Astrocyte (in vitro differentiated cells and primary cell): Measurements from ENCODE around the gene HOXB1. TPM values are rescaled to one million over a fixed set of nuclear protein-coding genes. Genes with fewer than 3 reads are reported as not detected.

Experiments used
- DNase-seq: peaks from one replicate; pipeline ENCODE4 v3.0.0-alpha.2; 2010; ENCODE audit warnings: low read depth
- FAIRE-seq: peaks from 2 replicates; lab custom pipeline; 2011; peaks lifted over from hg19 to GRCh38; lab: Jason Lieb, UNC
- H2AFZ ChIP-seq: 2 replicates; pipeline ENCODE4 v1.6.0; 2012; ENCODE audit warnings: low read depth, low read length, inconsistent platforms
- H3K27ac ChIP-seq: 2 replicates; pipeline ENCODE4 v1.5.1; 2011; ENCODE audit warnings: low read depth, low read length, inconsistent platforms
- H3K27me3 ChIP-seq: 2 replicates; pipeline ENCODE4 v1.6.0; 2011; ENCODE audit warnings: low read length, inconsistent platforms; ENCODE audit not compliant: insufficient read depth
- H3K36me3 ChIP-seq: 2 replicates; pipeline ENCODE4 v1.5.1; 2011; ENCODE audit warnings: low read length, inconsistent platforms; ENCODE audit not compliant: insufficient read depth
- H3K4me1 ChIP-seq: 2 replicates; pipeline ENCODE4 v1.5.1; 2011; ENCODE audit warnings: low read length, inconsistent platforms; ENCODE audit not compliant: insufficient read depth
- H3K4me2 ChIP-seq: 2 replicates; pipeline ENCODE4 v1.6.0; 2012; ENCODE audit warnings: low read length, inconsistent platforms
- H3K4me3 ChIP-seq: 2 replicates; pipeline ENCODE4 v1.5.1; 2011; ENCODE audit warnings: low read depth, mild to moderate bottlenecking, low read length, inconsistent platforms; ENCODE audit not compliant: insufficient read depth
- H3K79me2 ChIP-seq: 2 replicates; pipeline ENCODE4 v1.6.0; 2012; ENCODE audit warnings: mild to moderate bottlenecking, low read length, inconsistent platforms; ENCODE audit not compliant: insufficient read depth
- H3K9ac ChIP-seq: 2 replicates; pipeline ENCODE4 v1.6.0; 2012; ENCODE audit warnings: mild to moderate bottlenecking, low read length, inconsistent platforms
- H3K9me3 ChIP-seq: 2 replicates; pipeline ENCODE4 v1.5.1; 2012; ENCODE audit warnings: low read depth, mild to moderate bottlenecking, low read length, inconsistent platforms; ENCODE audit not compliant: insufficient read depth
- H4K20me1 ChIP-seq: 2 replicates; pipeline ENCODE4 v1.6.0; 2012; ENCODE audit warnings: low read length, inconsistent platforms; ENCODE audit not compliant: insufficient read depth
- H3K27ac Mint-ChIP-seq: one replicate; pipeline ENCODE4 v1.8.0; 2021; ENCODE audit warnings: mild to moderate bottlenecking, mixed read lengths; ENCODE audit not compliant: unreplicated experiment
- H3K27me3 Mint-ChIP-seq: one replicate; pipeline ENCODE4 v1.8.0; 2021; ENCODE audit warnings: low read depth, mixed read lengths; ENCODE audit not compliant: unreplicated experiment
- H3K36me3 Mint-ChIP-seq: one replicate; pipeline ENCODE4 v1.8.0; 2021; ENCODE audit warnings: low read depth, mixed read lengths; ENCODE audit not compliant: unreplicated experiment
- H3K4me1 Mint-ChIP-seq: one replicate; pipeline ENCODE4 v1.8.0; 2021; ENCODE audit warnings: low read depth, mixed read lengths; ENCODE audit not compliant: unreplicated experiment
- H3K4me3 Mint-ChIP-seq: one replicate; pipeline ENCODE4 v1.8.0; 2021; ENCODE audit warnings: mild to moderate bottlenecking, moderate library complexity, mixed read lengths; ENCODE audit not compliant: unreplicated experiment
- H3K9me3 Mint-ChIP-seq: one replicate; pipeline ENCODE4 v1.8.0; 2021; ENCODE audit warnings: mild to moderate bottlenecking, mixed read lengths; ENCODE audit not compliant: unreplicated experiment
- CTCF ChIP-seq: IDR thresholded peaks from 2 replicates; pipeline ENCODE4 v1.5.1; 2011; ENCODE audit warnings: low read depth, mild to moderate bottlenecking, inconsistent platforms, low read length, moderate library complexity; ENCODE audit not compliant: insufficient read depth
- EZH2 ChIP-seq: IDR thresholded peaks from 2 replicates; pipeline ENCODE4 v1.6.1; 2012; ENCODE audit warnings: mild to moderate bottlenecking, low read length, inconsistent platforms; ENCODE audit not compliant: insufficient read depth
- total RNA-seq: library from RNA; stranded (reverse); gene quantifications from 2 replicates; pipeline ENCODE4 v1.2.1, GENCODE V29; 2021

Gene HOXB1
- total RNA-seq, 1 donor from 2014 or later, result not detected

- Histone ChIP-seq H2AFZ (no peak overlapping the region), H3K27me3 (peaks cover 89% of the 10 kb centered on the region), H3K4me1 (peaks cover 21% of the 10 kb centered on the region), H3K27ac (peak overlapping the region; percentile 52), H3K4me3 (peak overlapping the region; percentile 35), H3K36me3 (no peaks in the 10 kb centered on the region), H3K9me3 (no peaks in the 10 kb centered on the region), H3K9ac (peak overlapping the region; percentile 62), H3K79me2 (peaks cover 95% of the 10 kb centered on the region), H3K4me2 (peak overlapping the region; percentile 86), H4K20me1 (no peaks in the 10 kb centered on the region)
- Mint-ChIP-seq H3K27ac (peak overlapping the region; percentile 22), H3K27me3 (peaks cover 3% of the 10 kb centered on the region), H3K9me3 (peaks cover 11% of the 10 kb centered on the region), H3K4me3 (no peak overlapping the region), H3K4me1 (no peaks in the 10 kb centered on the region), H3K36me3 (no peaks in the 10 kb centered on the region)
- no peak for DNase-seq
- no peak for FAIRE-seq
- TF ChIP-seq EZH2 (peak; percentile 81), CTCF (no peak)
Measured at GRCh38 chr17:48568499-48569239, 37.9 kb upstream of the HOXB1 start.

- TF ChIP-seq CTCF (no peak), EZH2 (no peak)
- H3K27me3 ChIP-seq, result peaks cover 89% of the 10 kb centered on the region
- peak overlapping the region; percentile 62 for H3K9ac ChIP-seq
- no peak overlapping the region for H2AFZ ChIP-seq
- H4K20me1 ChIP-seq, result no peaks in the 10 kb centered on the region
- Mint-ChIP-seq H3K9me3 (peaks cover 12% of the 10 kb centered on the region), H3K36me3 (no peaks in the 10 kb centered on the region), H3K4me3 (no peak overlapping the region), H3K4me1 (no peaks in the 10 kb centered on the region), H3K27me3 (peaks cover 11% of the 10 kb centered on the region), H3K27ac (no peak overlapping the region)
- DNase-seq (no peak), FAIRE-seq (no peak)
- H3K4me1 ChIP-seq, result peaks cover 21% of the 10 kb centered on the region
- H3K4me3 ChIP-seq, result no peak overlapping the region
- peak overlapping the region; percentile 30 for H3K27ac ChIP-seq
- no peaks in the 10 kb centered on the region for H3K36me3 ChIP-seq
- H3K9me3 ChIP-seq, result no peaks in the 10 kb centered on the region
- peaks cover 95% of the 10 kb centered on the region for H3K79me2 ChIP-seq
- peak overlapping the region; percentile 86 for H3K4me2 ChIP-seq
Measured at GRCh38 chr17:48567646-48568354, 37.0 kb upstream of the HOXB1 start.

- peaks cover 89% of the 10 kb centered on the region for H3K27me3 ChIP-seq
- no peaks in the 10 kb centered on the region for H3K36me3 ChIP-seq
- H3K9me3 Mint-ChIP-seq, result peaks cover 15% of the 10 kb centered on the region
- H3K27ac Mint-ChIP-seq, result no peak overlapping the region
- no peaks in the 10 kb centered on the region for H4K20me1 ChIP-seq
- peaks cover 95% of the 10 kb centered on the region for H3K79me2 ChIP-seq
- no peak overlapping the region for H2AFZ ChIP-seq
- peaks cover 21% of the 10 kb centered on the region for H3K4me1 ChIP-seq
- H3K4me3 Mint-ChIP-seq, result no peak overlapping the region
- no peaks in the 10 kb centered on the region for H3K9me3 ChIP-seq
- FAIRE-seq (no peak), DNase-seq (no peak)
- peak overlapping the region; percentile 86 for H3K4me2 ChIP-seq
- TF ChIP-seq CTCF (no peak), EZH2 (no peak)
- H3K4me3 ChIP-seq, result no peak overlapping the region
- peaks cover 17% of the 10 kb centered on the region for H3K27me3 Mint-ChIP-seq
- peak overlapping the region; percentile 65 for H3K27ac ChIP-seq
- H3K4me1 Mint-ChIP-seq, result no peaks in the 10 kb centered on the region
- H3K36me3 Mint-ChIP-seq, result no peaks in the 10 kb centered on the region
- H3K9ac ChIP-seq, result peak overlapping the region; percentile 62
Measured at GRCh38 chr17:48567209-48567608, 36.4 kb upstream of the HOXB1 start.
